ENCODE results near the gene DGAT2.

DGAT2 gene

GRCh38 chr11:75781831-75782230 is 13.3 kb downstream of the DGAT2 start:
- no peak for DNase-seq

GRCh38 chr11:75782540-75783263 is 14.1 kb downstream of the DGAT2 start:
- no peak for DNase-seq

GRCh38 chr11:75783416-75784084 is 15.0 kb downstream of the DGAT2 start:
- no peak for DNase-seq

- no peak for DNase-seq
Measured at GRCh38 chr11:75784085-75784478, 15.5 kb downstream of the DGAT2 start.

- DNase-seq: no peak
Measured at GRCh38 chr11:75784506-75784905, 15.9 kb downstream of the DGAT2 start.

- DNase-seq: no peak
Measured at GRCh38 chr11:75785187-75785586, 16.6 kb downstream of the DGAT2 start.

GRCh38 chr11:75786101-75786736 is 17.6 kb downstream of the DGAT2 start:
- DNase-seq: no peak

- DNase-seq: no peak
Measured at GRCh38 chr11:75789521-75789920, 20.9 kb downstream of the DGAT2 start.

- DNase-seq: no peak
Measured at GRCh38 chr11:75790986-75791385, 22.4 kb downstream of the DGAT2 start.

- DNase-seq: no peak
Measured at GRCh38 chr11:75792127-75792731, 23.7 kb downstream of the DGAT2 start.

GRCh38 chr11:75792997-75793800 is 24.6 kb downstream of the DGAT2 start:
- no peak for DNase-seq

- DNase-seq: no peak
Measured at GRCh38 chr11:75793966-75794365, 25.4 kb downstream of the DGAT2 start.

GRCh38 chr11:75795276-75796090 is 26.9 kb downstream of the DGAT2 start:
- no peak for DNase-seq

- no peak for DNase-seq
Measured at GRCh38 chr11:75796091-75796435, 27.5 kb downstream of the DGAT2 start.

GRCh38 chr11:75797116-75797515 is 28.5 kb downstream of the DGAT2 start:
- DNase-seq: no peak

GRCh38 chr11:75797792-75798191 is 29.2 kb downstream of the DGAT2 start:
- peak; percentile 73 for DNase-seq

GRCh38 chr11:75800136-75800675 is 31.6 kb downstream of the DGAT2 start:
- DNase-seq: no peak

GRCh38 chr11:75800728-75801361 is 32.3 kb downstream of the DGAT2 start:
- peak; percentile 54 for DNase-seq

GRCh38 chr11:75801362-75802020 is 32.9 kb downstream of the DGAT2 start:
- DNase-seq: no peak

- no peak for DNase-seq
Measured at GRCh38 chr11:75802021-75802912, 33.7 kb downstream of the DGAT2 start.

Measured in islet precursor cell (in vitro differentiated cells).